B cell (primary cell): ENCODE results near the gene MGST2.

Experiments
- CTCF ChIP-seq: fragments of 200-600 bp; IDR thresholded peaks from one replicate; pipeline ENCODE4 v1.8.0; 2022; ENCODE audit warnings: antibody characterized with exemption, mild to moderate bottlenecking
- EZH2 ChIP-seq: IDR thresholded peaks from 2 replicates; pipeline ENCODE4 v1.6.1; 2012; ENCODE audit warnings: borderline replicate concordance, low read depth, mild to moderate bottlenecking, moderate library complexity, low read length; ENCODE audit not compliant: insufficient read depth, poor library complexity, severe bottlenecking

DNA sequence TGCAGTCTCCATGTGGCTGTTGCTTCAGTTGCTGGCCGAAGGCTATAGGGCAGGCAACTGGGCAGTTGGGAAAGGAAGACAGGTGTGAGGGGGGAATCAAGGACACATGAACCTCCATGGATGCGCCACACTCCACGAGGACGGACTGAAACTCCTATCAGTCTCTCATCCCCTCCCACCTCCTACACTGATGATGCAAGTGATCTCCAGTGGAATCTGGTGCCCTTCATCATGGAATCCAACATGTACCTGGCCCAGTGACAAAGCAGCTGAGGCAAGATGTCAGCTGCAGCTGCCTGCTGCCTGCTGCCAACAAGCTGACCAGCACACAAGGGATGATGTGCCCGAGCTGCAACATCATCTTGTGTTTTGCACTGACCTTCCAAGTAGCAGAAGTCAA is 26.0 kb upstream of the MGST2 start:
- TF ChIP-seq CTCF (no peak), EZH2 (no peak)
